HTERT RPE-1 (cell line): ENCODE results near the gene ANKIB1.

Experiments
- in situ Hi-C: fragments of 300-500 bp; cut with MboI; formaldehyde crosslinking; loops from 4 replicates; pipeline ENCODE4 v1.14.3; 2020; ENCODE audit warnings: low sequenced_read_pairs

Gene ANKIB1

DNA sequence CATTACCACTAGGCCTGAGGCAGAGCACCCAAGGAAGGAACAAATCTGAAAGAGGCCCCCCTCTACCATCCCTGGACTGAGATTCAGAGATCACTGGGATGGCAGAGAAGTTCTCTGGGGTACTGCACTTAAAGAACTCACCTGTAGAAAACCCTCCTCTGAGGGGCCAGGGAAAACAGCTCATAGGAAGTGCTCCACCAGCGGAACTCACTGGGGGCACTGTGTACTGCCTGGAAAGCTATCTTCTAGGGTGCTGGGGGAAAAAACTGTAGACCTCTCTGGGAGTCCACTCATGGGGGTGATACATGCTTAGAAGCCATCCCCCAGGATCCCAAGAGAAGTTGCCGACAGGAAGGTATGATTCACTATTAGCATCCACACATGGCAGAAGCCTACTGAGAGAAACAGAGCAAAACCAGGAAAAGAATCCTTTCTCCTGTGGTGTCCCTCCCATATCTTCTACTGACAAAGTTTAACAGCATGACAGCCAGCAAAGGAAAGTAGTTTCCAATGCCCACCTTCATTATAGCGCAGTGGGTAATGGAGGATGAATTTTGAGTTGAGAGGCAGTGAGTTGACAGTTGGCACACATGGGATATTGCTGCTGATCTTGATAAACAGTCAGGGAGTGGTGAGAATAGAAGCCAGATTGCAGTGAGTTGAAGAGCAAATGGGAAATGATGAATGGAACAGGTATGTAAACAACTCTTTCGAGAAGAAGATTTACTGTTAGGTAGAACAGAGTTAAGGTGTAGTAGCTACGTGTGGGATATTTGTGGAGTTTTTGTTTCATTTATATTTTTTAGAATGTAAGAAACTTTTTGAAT is 20.9 kb downstream of the ANKIB1 start:
- in situ Hi-C loops: no loop called here

DNA sequence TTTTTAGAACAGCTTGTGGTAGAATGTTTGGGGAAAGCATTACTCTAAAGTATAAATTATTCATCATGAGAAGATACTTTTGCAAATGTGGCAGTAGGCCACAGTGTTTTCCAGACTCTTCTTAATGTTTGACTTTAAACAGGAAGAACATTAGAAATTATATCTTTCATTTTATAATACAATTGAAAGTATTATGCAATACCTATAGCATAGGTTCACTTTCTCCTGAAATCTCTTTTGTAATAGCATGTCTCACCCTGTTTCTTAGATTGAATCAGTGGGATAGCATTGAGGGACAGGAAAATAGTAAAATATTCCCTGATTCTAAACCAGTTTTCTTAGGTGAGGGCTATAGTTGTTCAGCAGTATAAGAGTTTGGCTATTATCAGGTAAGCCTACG is 23.1 kb downstream of the ANKIB1 start:
- in situ Hi-C loops: no loop called here

DNA sequence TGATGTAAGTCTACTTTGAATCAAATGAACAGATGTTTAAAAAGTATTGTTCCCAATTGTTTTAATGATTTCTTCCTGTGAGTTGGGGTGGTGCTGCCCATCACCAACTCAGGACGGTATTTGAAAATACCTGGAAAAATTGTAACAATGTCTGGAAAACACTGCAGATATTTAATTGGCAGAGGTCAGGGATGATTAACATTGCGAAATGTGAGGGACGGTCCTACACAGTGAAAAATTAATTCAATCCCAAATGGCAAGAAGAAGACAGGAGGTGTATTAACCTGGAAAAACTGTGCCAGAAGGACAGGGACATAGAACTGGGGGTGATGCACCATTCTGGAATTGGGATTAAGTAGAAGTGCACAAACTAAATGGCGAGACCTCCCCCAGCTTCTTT is 29.6 kb downstream of the ANKIB1 start:
- in situ Hi-C loops: no loop called here

DNA sequence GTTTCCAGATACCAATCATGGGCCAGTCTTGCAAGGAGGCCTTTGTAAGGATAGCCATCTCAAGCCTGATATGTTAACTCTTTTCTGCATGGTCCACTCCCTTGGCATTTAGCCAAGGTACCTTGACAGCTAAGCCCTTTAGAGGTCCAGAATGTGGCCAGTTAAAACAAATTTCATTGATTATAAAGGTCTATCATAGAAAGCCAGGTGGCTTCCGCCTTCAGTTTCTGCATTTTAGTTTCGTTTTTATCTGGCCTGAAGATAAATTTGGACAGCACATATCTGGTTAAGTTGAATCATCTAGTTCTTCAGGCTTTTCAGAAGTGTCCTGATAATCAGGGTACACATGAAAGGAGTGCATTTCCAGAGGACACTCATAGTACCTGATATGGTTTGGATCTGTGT is 30.7 kb downstream of the ANKIB1 start:
- in situ Hi-C loops: no loop called here

DNA sequence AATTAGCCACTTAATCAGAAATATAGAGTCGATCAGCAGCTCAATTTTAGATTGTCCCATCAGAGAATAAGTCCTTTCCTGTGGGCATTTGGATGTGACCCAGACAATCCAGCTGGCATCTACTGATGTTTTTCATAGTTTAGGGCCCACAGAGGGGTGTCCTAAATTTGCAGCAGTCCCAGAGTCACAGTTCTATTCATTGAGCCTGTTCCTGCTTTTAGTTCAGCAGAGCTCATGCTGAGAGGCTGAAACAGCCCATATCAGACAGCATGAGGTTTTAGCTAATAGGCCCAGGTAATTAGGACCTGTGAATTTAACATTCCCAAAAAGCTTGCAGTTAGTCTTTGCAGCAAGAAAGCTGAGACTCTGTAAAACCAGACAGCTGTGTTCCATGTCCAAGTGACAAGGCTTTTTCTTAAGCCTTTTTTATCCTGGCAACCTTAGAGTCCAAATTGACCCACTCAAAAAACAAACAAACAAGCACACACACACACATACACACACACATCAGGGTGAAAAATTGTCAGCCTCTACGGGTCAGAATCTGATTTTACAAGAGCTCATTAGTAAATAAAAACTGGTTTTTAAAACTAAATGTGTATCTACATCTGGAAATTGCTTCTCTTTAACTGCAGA is 33.7 kb downstream of the ANKIB1 start:
- in situ Hi-C loops: no loop called here

DNA sequence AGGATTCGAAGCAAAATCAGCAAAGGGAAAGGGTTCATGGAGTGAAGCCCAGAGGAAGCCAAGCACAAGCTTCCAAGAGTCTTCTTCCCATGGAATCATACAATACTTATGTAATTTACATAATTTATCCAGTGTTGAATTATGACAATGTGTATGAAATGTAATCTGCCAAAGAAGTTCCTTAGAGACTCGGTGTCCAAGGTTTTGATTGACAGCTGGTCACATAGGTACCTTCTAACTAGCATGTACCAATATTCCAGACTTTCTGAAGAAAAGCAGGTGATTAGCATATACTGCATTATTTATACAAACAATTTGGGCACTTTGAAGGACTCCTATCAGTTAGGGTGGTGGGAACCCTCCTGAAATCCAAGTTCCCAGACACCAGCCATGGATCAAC is 35.3 kb downstream of the ANKIB1 start:
- in situ Hi-C loops: no loop called here

DNA sequence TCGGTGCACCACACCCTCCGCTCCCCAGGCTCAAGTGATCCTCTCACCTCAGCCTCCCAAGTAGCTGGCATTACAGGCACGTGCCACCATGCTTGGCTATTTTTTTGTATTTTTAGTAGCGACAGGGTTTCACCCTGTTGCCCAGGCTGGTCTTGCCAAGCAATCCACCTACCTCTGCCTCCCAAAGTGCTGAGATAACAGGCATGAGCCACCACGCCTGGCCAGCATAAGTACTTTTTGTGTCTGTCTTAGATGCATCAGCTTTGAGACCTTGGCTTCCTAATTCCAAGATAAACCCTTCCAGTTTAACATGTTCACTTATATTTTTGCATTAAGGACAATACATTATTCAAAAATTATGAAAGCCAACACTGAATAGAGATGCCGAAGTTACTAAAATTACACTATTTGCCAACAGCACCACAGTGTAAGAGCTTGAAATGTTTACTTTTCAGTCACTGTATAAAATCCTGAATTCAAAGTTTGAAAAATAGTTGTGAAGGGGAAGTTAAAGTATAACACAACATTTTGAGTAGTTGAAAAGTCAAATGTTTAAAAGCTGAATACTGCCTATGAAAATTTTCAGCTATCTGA is 36.5 kb downstream of the ANKIB1 start:
- in situ Hi-C loops: no loop called here

DNA sequence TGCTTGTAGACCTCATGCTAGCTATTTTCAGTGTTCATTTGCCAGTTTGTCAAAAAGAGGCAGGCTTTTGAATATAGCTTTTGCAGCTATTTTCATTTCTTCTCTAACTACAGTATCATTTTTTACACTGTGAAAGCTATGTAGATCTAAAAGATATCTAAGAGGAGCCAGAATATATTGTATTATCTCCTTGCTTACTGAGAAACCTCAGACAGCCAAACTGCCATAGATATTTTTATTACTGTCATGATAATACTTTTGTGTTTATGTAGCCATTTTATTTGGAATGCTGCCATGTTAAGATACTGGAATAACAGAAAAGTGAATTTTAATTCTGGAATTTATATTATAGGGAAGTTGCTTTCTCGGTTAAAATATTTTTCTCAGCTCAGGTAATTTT is 37.2 kb downstream of the ANKIB1 start:
- in situ Hi-C loops: no loop called here

DNA sequence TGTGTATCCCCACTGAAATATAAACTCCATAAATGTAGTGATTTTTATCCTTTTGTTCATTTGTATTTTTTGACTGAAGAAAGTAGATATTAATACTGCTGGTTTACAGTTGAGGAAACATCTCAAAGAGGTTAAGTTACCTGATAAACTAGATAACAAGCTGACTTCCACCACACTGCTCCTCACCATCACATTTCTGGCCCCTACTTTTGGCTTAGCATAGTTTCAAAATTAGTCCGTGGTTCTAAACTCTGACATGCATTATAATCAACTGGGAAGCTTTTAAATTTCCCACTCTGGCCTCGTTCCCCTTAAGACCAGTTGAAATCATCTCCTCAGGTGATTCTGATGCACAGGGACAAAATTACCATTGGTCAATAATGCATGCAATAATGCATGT is 43.5 kb downstream of the ANKIB1 start:
- in situ Hi-C loops: no loop called here

DNA sequence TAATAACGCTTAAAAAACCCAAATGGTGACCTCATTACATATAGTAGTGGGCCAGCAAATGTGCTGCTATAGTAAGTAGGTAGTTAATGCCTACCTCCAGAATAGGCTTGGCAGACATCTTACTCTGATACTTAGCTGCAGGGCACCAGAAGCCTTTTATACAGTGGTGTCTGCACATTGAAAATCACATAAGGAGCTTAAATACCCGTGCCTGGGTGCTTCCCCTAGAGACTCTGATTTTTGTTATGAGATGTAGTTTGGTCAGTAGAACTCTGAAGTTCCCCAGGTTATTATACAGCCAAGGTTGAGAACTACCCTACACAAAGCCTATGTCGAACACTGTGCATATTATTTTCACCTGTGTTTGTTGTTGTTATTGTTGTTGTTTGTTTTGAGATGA is 47.2 kb downstream of the ANKIB1 start:
- in situ Hi-C loops: no loop called here

DNA sequence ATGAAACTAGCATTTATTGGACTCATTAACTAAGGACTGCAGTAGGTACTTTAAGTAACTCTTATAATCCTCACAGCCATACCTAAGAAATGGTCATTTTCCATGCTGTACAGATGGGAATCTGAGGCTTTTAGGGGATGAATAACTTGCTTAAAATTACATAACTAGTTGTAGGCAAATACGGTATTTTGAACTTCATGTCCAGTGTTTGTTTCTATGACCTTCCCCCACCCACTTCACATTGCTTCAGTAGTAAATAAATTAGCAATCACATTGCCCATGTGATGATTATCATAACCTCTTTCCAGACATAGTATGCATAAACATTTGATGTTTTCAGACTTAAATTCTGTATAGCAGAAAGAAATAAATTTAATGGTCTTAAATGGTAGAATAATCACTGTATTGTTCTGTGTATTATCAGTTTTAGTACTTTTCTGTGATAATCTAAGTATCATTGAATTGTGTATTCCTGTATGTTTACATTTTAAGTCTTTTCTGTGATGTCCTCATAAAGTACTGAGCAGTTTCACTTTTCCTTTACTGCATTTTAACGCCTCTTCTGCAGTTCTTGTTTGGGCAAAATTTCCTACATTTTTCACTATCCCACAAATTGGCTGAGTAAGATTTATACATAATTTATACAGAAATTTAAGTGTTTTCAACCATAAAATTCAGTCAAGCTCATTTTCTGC is 48.3 kb downstream of the ANKIB1 start:
- in situ Hi-C loops: no loop called here

DNA sequence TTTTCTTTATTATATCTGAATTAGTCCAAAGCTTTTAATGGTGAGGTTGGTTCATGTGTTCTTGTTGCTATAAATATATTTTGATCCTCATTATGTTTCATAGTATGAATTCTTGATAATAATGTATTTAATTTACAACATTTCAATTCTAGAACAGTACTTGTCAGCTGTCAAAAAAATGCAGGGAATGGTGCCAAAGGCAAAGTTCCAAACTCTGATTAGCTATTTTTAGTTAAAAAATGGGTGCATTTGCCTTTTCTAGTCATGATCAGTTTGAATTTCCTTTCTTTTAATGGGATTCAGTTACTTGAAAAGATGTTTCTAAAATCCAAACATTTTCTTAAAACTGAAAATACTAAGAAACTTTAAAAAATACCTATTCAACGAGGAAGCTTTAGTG is 49.6 kb downstream of the ANKIB1 start:
- in situ Hi-C loops: no loop called here

DNA sequence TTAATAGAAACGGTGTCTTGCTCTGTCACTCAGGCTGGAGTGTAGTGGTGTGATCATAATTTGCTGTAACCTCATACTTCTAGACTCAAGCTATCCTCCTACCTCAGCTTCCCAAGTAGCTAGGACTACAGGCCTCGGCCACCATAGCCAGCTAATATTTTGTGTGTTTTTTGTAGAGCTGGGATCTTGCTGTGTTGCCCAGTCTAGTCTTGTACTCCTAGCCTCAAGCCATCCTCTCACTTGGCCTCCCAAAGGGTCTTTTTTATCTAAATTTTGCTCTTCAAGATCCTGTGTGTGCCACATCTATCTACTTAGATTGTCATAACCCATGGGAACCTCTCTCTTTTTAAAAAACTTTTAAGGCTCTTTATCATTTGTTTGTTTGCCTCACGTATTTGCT is 50.5 kb downstream of the ANKIB1 start:
- in situ Hi-C loops: no loop called here

DNA sequence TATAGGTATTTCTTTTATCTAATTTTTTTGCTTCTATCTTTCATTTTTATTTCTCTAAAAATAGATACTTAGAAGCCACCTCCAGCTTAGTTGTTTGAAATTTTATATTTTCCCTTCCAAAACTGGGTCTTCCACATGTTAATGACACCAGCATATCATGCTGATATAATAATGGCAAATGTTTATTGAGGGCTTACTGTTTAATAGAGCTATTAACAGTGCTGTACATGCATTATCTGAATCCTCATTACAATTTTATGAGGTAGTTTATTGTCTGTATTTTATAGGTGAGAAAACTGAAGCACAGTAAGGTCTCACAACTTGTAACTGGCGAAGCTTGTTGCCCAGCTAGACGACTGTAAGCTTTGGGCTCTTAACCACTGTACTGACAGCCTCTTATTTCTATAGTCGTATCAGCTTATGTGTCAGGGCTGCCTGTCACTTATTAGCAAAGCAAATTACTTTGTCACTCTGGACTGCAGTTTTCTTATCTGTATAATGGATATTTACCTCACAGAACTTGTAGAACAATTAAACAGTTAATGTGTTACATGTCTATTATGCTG is 51.2 kb downstream of the ANKIB1 start:
- in situ Hi-C loops: no loop called here

DNA sequence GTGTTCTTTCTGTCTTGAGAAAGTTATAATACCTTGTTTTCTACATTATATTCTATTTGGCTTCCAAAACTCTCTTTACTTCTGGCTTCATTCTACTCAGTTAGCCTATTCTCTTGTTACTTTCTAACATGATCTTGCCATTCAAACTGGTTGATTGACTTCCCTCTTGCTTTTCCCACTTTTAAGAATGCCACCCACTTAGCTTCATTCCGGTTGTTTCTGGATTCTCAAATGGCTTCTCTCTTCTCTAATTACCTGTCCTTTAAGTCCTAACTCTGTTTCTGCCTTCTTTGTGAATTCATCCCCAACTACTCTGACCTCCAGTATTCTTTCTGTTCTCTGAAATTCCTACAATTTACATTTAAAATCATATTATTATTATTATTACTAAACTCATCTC is 52.0 kb downstream of the ANKIB1 start:
- in situ Hi-C loops: no loop called here

DNA sequence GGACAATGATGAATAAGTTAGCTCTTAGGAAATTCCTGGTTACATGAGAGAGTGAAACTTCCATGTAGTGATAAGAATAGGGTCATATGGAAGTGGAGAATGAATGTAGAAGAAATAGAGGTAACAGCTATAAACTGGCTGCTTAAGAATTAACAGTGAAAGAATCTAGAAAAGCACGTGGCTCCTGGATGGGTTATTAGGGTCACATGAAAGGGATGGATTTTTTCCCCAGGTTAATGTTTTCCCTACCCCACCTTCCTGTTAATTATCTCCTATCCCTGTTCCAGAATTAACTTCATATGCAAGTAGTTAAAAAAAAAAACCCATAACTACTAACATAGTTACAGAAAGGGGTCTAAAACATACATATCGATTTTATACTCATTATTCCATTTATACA is 58.0 kb downstream of the ANKIB1 start:
- in situ Hi-C loops: no loop called here

DNA sequence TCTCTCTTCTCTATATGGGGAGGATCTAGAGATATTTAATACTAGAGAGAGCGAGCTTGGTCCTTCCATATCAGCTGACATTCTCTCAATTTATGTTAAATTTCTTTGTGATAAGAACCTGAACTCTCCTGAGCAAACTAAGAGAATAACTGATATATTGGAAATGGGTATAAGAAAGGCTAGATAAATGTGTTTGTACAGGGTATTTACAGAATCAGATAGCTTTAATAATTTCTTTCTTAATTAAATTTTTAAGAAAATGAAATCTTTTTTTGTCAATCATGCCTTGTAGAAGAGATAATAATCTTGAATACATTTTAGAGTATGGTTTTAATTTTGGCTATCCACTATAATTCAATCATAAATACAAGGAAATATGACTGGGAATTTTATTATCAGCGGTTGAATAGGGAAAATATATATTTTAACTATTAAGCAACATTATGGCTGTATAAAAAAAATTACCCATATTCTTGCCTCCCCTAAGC is 58.7 kb downstream of the ANKIB1 start:
- in situ Hi-C loops: no loop called here

DNA sequence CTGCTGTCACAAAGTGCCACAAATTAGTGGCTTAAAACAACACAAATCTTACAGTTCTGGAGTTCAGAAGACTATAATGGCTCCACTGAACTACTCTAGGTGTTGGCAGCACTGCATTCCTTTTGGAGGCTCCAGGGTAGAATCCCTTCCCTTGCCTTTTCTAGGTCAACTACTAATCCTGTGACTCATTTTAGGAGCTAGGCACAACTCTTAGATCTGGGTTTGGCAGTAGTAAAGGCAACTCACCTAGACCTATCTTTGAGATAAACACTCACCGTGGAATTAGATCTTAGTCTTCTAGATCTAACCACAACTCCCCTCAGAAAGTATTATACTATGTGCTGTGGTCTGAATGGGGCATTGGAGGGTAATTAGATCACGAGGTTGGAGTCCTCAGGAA is 60.4 kb downstream of the ANKIB1 start:
- in situ Hi-C loops: no loop called here

DNA sequence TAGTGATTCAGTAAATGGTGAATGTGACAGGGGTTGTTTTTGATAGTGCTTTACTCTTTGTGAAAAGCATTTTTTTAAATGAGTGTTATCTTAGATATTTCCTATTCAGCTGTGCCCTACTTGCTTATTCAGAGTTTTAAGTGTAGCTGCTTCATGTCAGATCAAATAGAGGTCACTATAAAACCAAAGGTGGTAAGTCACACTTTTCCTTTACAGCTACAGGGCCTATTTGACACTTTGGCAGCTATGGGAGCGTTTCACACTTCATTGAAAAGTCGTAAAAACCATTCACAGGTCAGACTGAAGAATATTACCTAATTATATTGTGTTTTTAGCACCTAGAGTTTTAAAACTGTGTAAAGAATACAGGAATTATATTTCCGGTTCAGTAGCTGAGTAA is 67.3 kb downstream of the ANKIB1 start:
- in situ Hi-C loops: no loop called here

DNA sequence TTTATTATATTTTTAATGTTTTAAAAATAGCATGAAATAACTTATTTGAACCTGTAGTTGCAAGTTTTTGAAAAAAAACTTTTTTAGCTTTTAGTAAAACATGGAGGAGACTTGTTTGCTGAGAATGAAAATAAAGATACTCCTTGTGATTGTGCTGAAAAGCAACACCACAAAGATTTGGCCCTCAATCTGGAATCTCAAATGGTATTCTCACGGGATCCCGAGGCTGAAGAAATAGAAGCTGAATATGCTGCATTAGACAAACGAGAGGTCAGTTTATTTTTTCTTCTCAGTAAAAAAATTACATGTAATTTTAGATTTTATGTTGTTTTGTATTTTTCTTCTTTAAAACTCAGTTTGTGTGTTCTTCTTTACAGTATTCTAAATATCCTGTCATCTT is 73.5 kb downstream of the ANKIB1 start:
- in situ Hi-C loops: no loop called here

DNA sequence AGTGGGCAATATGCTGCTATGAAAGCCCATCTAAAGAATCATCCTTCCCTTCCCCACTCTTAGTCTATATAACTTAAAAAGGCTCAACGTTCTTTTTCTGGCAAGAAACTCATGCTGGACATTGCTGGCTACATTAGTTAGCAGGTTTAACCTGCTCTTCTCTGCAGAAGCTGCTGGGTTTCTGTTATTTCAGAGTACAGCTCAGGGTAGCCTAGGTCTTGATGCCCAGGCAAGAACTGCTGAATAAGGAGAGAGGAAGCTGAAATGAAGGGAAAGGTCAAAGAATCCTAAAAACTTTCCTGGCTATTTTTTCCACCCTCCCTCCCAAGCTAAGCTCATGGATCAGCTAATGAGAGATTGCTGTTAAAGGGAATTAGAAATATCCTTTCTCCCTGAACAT is 79.4 kb downstream of the ANKIB1 start:
- in situ Hi-C loops: no loop called here
